Mucosa of descending colon (tissue), 3 donors: ENCODE results near the gene ACTL6B. TPM values are rescaled to one million over a fixed set of nuclear protein-coding genes. Genes with fewer than 3 reads are reported as not detected.
A peak's percentile ranks its signal among the peaks of the same experiment; 100 is the strongest.
"Not testable (repeated sequence)": the region's sequence is repeated elsewhere in the genome, so short reads cannot be mapped to it uniquely, and the experiment has no call there.

Source experiments
- ATAC-seq: fragments of 200-7000 bp; cut with Tn5 transposase; one replicate; pipeline ENCODE4 v1.9.1; 2020; ENCODE audit warnings: mild to moderate bottlenecking, moderate library complexity
- DNase-seq, 3 donors: peaks; one replicate each; pipeline ENCODE4 v3.0.0-alpha.2; 2020
- H3K36me3 ChIP-seq: fragments of 200-600 bp; one replicate; pipeline ENCODE4 v1.8.0; 2021; ENCODE audit warnings: low read depth, mild to moderate bottlenecking
- H3K4me1 ChIP-seq: fragments of 200-600 bp; one replicate; pipeline ENCODE4 v1.8.0; 2021; ENCODE audit warnings: low read depth, mild to moderate bottlenecking
- H3K4me3 ChIP-seq: fragments of 200-600 bp; one replicate; pipeline ENCODE4 v1.8.0; 2021; ENCODE audit warnings: mild to moderate bottlenecking
- H3K9me3 ChIP-seq: fragments of 200-600 bp; one replicate; pipeline ENCODE4 v1.8.0; 2021; ENCODE audit warnings: mild to moderate bottlenecking
- intact Hi-C, 2 donors: fragments of 100-400 bp; cut with DNase I in 1 of 2; cut with micrococcal nuclease in 1 of 2; formaldehyde crosslinking; loops; one replicate each; pipeline versions ENCODE4 v1.11.0 to v1.11.1; 2022; cut with DNase I, micrococcal nuclease
- long read RNA-seq, 2 donors: library from polyadenylated mRNA; unstranded; transcript quantifications; one replicate each; pipeline ENCODE4 v2.0.0, GENCODE V29; 2019 to 2021
- total RNA-seq, 3 donors: library from RNA; stranded (reverse); fragmentation: NEBNext Ultra II Directional in 2 of 3; extraction: Animal tissue kit (Norgen Biotek cat#: 25700) in 2 of 3; gene quantifications; one replicate each; pipeline versions ENCODE4 v1.2.1 to v1.2.4, GENCODE V29; 2021 to 2023
- TF ChIP-seq, protein P1 (sequence below): fragments of 200-600 bp; IDR thresholded peaks from one replicate; pipeline ENCODE4 v1.8.0; 2022; ENCODE audit warnings: antibody characterized with exemption, mild to moderate bottlenecking
- donor health status: DM: no; HTN: no; CAD: no; lungs with moderate emphysema.
- donor health status: DM: no; HTN: no; CAD: no.
- donor health status: DM: no; HTN: yes; CAD: no.

Gene ACTL6B
- 1 to 10 TPM in 1 of 3 donors, not detected in 2; 1.2 TPM for total RNA-seq
- long read RNA-seq, donor 1: 0 reads
- long read RNA-seq, donor 2: 0 reads

DNA sequence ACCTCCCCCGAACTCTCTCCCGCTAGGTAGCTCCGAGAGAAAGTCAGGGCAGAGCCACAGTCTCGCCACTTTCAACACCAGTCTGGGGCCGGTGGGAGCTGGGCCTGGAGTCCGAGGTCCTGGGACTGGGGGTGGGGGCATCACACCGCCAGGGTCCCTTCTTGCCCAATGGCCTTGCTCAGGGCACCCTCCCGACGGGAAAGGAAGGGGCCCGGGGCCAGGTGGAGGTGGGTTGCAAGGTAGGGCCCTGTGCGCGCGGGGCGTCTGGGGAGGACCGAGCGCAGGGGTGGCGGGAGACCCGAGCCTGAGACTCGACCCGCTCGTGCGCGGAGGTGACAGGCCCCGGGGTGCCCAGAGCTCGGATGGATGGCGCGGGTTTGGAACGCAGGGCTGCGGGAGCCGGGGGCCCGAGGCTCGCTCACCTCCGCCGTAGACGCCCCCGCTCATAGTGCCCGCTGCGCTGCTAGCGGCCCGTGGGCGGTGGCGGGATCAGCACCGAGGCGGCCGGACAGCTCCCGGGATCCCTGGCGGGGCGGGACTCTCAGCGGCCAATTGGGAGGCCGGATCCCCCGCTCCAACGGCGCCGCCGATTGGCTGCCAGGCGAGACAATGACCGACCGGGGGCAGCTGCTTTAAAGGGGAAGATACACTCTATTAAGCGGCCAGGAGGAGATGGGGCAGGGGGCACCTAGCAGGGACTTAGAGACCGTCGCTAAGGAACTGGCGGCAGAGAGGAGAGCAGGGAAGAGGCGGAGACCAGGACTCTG lies at the start of gene ACTL6B:
ACTL6B (minus strand) TSS at position 541 of the 767 bp plus-strand sequence; CDS start at position 447, 94 bp downstream.
- Histone ChIP-seq H3K9me3 (no peaks in the 10 kb centered on the region), H3K4me3 (no peak within 1 kb of the TSS), H3K4me1 (no peaks in the 10 kb centered on the region), H3K36me3 (no peaks in the 10 kb centered on the region)
- TF ChIP-seq, protein P1, sequence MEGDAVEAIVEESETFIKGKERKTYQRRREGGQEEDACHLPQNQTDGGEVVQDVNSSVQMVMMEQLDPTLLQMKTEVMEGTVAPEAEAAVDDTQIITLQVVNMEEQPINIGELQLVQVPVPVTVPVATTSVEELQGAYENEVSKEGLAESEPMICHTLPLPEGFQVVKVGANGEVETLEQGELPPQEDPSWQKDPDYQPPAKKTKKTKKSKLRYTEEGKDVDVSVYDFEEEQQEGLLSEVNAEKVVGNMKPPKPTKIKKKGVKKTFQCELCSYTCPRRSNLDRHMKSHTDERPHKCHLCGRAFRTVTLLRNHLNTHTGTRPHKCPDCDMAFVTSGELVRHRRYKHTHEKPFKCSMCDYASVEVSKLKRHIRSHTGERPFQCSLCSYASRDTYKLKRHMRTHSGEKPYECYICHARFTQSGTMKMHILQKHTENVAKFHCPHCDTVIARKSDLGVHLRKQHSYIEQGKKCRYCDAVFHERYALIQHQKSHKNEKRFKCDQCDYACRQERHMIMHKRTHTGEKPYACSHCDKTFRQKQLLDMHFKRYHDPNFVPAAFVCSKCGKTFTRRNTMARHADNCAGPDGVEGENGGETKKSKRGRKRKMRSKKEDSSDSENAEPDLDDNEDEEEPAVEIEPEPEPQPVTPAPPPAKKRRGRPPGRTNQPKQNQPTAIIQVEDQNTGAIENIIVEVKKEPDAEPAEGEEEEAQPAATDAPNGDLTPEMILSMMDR: no peak
- intact Hi-C loops: no loop called here
- DNase-seq (peak in 2 of 3 donors; percentile 56 to 63), ATAC-seq (peak; percentile 72)

DNA sequence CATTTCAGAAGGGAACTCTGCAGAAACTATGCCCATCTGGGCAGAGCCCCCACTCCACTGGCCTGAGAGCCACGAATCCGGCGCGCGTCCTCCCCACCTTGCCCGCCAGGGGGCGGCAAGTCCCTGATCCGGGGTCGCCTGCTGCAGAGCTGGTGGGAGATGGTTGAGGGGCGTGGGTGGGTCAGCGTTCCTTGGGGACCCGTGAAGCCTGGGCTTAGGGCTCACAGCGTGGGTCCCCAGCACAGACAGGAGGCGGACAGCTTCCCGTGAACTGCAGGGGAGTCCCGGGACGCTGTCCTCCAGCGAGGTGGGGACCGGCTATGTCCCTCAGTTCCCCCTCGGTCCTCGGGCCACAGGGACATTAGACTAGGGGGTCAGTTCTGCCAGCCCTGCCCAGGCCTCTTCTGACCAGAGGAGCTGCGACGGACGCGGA lies 49.1 kb upstream of the ACTL6B start:
- TF ChIP-seq, protein P1: peak; percentile 92
- intact Hi-C loops: loop anchor here in 1 of 2 donors (10.0 kb wide), 1 partner anchor 159 kb away; the partner anchor contains the start of gene TRIP6
- Histone ChIP-seq H3K4me3 (peak overlapping the region; percentile 52), H3K9me3 (no peaks in the 10 kb centered on the region), H3K36me3 (no peaks in the 10 kb centered on the region), H3K4me1 (peaks cover 13% of the 10 kb centered on the region)
- ATAC-seq: peak; percentile 78
- DNase-seq: peak; percentile 85 to 90 (median 88)

DNA sequence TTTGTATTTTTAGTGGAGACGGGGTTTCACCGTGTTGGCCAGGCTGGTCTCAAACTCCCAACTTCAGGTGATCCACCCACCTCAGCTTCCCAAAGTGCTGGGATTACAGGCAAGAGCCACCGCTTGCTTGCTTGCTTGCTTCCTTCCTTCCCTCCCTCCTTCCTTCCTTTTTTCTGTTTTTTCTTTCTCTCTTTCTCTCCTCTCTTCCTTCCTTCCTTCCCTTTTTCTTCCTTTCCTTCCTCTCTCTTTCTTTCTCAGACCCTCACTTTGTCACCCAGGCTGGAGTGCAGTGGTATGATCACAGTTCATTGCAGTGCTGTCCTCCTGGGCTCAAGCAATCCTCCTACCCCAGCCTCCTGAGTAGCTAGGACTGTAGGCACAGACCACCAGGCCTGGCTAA lies 44.8 kb upstream of the ACTL6B start:
- intact Hi-C loops: loop anchor here in 1 of 2 donors (10.0 kb wide), 1 partner anchor 164 kb away; the partner anchor contains the start of gene TRIP6
- ATAC-seq, H3K36me3 ChIP-seq, H3K9me3 ChIP-seq, DNase-seq, H3K4me1 ChIP-seq, H3K4me3 ChIP-seq: not testable (repeated sequence)

DNA sequence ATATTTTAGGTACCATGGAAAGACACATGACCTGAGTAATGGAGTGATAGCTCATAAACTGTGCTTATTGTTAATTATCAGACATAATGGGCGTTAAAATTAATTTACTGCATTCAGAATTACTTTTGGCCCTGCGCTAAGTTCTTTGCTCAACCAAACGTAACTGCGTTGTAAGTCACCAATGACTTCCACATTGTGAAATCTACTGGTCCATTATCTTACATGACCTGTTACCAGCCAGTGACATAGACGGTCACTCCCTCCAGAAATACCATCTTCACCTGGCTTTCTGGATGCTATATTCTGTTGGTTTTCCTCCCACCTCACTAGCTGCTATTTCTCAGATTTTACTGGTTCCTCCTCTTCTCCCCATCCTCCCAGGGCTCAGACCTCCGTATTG lies 42.8 kb upstream of the ACTL6B start:
- ATAC-seq: no peak
- H3K4me3 ChIP-seq: no peak overlapping the region
- DNase-seq: no peak
- H3K9me3 ChIP-seq: no peaks in the 10 kb centered on the region
- no peaks in the 10 kb centered on the region for H3K4me1 ChIP-seq
- H3K36me3 ChIP-seq: no peaks in the 10 kb centered on the region
- TF ChIP-seq, protein P1: no peak
- intact Hi-C loops: no loop called here

DNA sequence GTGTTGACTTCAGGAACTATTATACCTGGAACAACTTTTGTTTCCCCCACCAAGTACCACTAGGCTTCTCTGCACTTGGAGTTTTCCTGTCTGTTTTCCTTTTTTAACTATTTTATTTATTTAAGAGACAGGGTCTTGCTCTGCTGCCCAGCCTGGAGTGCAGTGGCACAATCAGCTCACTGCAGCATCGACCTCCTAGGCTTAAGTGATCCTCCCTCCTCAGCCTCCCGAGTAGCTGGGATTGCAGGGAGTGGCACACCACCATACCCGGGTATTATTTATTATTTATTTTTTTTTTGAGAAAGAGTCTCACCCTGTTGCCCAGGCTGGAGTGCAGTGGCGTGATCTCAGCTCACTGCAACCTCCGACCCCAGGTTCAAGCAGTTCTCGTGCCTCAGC lies 39.9 kb upstream of the ACTL6B start:
- intact Hi-C loops: no loop called here
- Histone ChIP-seq H3K4me3 (no peak overlapping the region), H3K36me3 (no peaks in the 10 kb centered on the region), H3K4me1 (peaks cover 18% of the 10 kb centered on the region), H3K9me3 (no peaks in the 10 kb centered on the region)
- DNase-seq: no peak
- ATAC-seq: no peak
- TF ChIP-seq, protein P1: no peak

DNA sequence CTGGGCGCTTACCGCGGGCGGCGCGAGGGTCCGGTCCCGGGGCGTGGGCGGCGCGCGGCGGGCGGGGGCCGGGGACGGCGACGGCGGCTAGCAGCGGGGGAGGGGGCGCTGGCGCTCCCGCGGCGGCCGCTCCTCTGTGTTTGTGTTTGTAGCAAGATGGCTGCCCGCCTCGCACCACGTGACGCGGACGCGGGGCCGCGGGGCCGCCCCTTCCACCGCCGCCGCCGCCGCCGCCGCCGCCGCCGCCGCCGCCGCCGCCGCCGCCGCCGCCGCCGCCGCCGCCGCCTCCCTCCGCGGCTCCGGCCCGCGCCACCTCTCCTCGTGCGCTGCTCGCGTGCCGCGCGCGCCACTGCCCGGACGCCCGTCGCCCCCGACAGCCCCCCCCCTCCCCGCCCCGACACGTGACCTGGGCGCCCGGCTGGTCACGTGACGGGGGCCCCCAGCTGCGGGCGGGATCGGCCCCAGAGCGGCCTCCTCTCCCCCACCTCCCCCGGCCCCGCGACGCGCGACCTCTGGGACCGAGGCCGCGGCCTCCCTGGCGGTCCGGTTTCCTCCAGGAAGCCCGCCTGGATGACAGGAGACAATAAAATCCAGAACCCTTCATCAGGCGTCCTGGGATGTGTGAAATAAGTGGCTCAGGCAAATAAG lies 38.0 kb upstream of the ACTL6B start, which contains the start of gene GIGYF1:
GIGYF1 (minus strand) TSS at position 153 of the 648 bp plus-strand sequence. CDS start 6,012 bp downstream, outside the sequence.
- Histone ChIP-seq H3K36me3 (no peaks in the 10 kb centered on the region), H3K4me3 (peak within 1 kb of the TSS; percentile 90), H3K4me1 (peaks cover 18% of the 10 kb centered on the region), H3K9me3 (no peaks in the 10 kb centered on the region)
- ATAC-seq: peak; percentile 63
- TF ChIP-seq, protein P1: no peak
- intact Hi-C loops: loop anchor here in 1 of 2 donors (5.0 kb wide), 1 partner anchor 222 kb away; no protein-coding TSS in a partner anchor
- peak; percentile 80 to 83 (median 83) for DNase-seq
